Subcutaneous abdominal adipose tissue (tissue), 5 donors: ENCODE measurements around the gene C10orf105.

ENCODE experiments used
- H3K27ac ChIP-seq: one replicate; pipeline ENCODE4 v1.7.0; 2013; ENCODE audit warnings: low read depth, mild to moderate bottlenecking, inconsistent platforms, low read length, moderate library complexity
- H3K27me3 ChIP-seq, 5 donors: one replicate each; pipeline ENCODE4 v1.7.0; 2013; ENCODE audit warnings: low read length in 5 of 5, inconsistent platforms in 1 of 5; ENCODE audit not compliant: control insufficient read depth in 5 of 5, insufficient read depth in 4 of 5
- H3K36me3 ChIP-seq, 5 donors: one replicate each; pipeline ENCODE4 v1.7.0; 2013; ENCODE audit warnings: low read length in 5 of 5; ENCODE audit not compliant: control insufficient read depth in 5 of 5, insufficient read depth in 5 of 5
- H3K4me1 ChIP-seq, 5 donors: one replicate each; pipeline ENCODE4 v1.7.0; 2013; ENCODE audit warnings: low read length in 5 of 5, mild to moderate bottlenecking in 3 of 5, moderate library complexity in 1 of 5; ENCODE audit not compliant: control insufficient read depth in 5 of 5, insufficient read depth in 5 of 5
- H3K4me3 ChIP-seq, 5 donors: one replicate each; pipeline ENCODE4 v1.7.0; 2013; ENCODE audit warnings: low read length in 5 of 5, low read depth in 1 of 5
- H3K9ac ChIP-seq, 5 donors: one replicate each; pipeline ENCODE4 v1.7.0; 2013; ENCODE audit warnings: low read length in 5 of 5, mild to moderate bottlenecking in 4 of 5, moderate library complexity in 3 of 5
- H3K9me3 ChIP-seq, 5 donors: one replicate each; pipeline ENCODE4 v1.7.0; 2013; ENCODE audit warnings: low read length in 5 of 5; ENCODE audit not compliant: control insufficient read depth in 5 of 5
- donor health status: healthy.
- donor health status: healthy.
- donor health status: healthy.
- donor health status: healthy.
- donor health status: healthy.

The C10orf105 gene

GRCh38 chr10:71737834-71738197 is 18.2 kb upstream of the C10orf105 start:
- Histone ChIP-seq H3K27me3 (no peaks in the 10 kb centered on the region), H3K9ac (no peak overlapping the region), H3K4me3 (no peak overlapping the region), H3K27ac (no peak overlapping the region), H3K36me3 (peaks cover 0 to 3% (median 0%) of the 10 kb centered on the region in 5 donors), H3K4me1 (peaks cover 4 to 59% (median 52%) of the 10 kb centered on the region in 5 donors), H3K9me3 (peaks cover 0 to 5% (median 3%) of the 10 kb centered on the region in 5 donors)

- no peaks in the 10 kb centered on the region for H3K9me3 ChIP-seq
- no peak overlapping the region for H3K27ac ChIP-seq
- H3K36me3 ChIP-seq = peaks cover 0 to 3% (median 0%) of the 10 kb centered on the region in 5 donors
- peaks cover 4 to 59% (median 52%) of the 10 kb centered on the region in 5 donors for H3K4me1 ChIP-seq
- H3K9ac ChIP-seq = peak overlapping the region in 1 of 5 donors; percentile 0
- no peak overlapping the region for H3K4me3 ChIP-seq
- H3K27me3 ChIP-seq = no peaks in the 10 kb centered on the region
These were observed 17.6 kb upstream of the C10orf105 start for GRCh38 chr10:71737001-71737833.

- Histone ChIP-seq H3K27ac (no peak overlapping the region), H3K36me3 (peaks cover 0 to 3% (median 0%) of the 10 kb centered on the region in 5 donors), H3K9me3 (no peaks in the 10 kb centered on the region), H3K9ac (peak overlapping the region in 1 of 5 donors; percentile 0), H3K4me3 (no peak overlapping the region), H3K27me3 (no peaks in the 10 kb centered on the region), H3K4me1 (peaks cover 4 to 59% (median 52%) of the 10 kb centered on the region in 5 donors)
These were observed 17.0 kb upstream of the C10orf105 start for GRCh38 chr10:71736570-71736952.

- H3K27me3 ChIP-seq = no peaks in the 10 kb centered on the region
- H3K4me3 ChIP-seq = no peak overlapping the region
These were observed 16.4 kb upstream of the C10orf105 start for GRCh38 chr10:71735709-71736569.

GRCh38 chr10:71734797-71735196 is 15.2 kb upstream of the C10orf105 start:
- H3K36me3 ChIP-seq = peaks cover 0 to 3% (median 0%) of the 10 kb centered on the region in 5 donors
- peaks cover 4 to 58% (median 42%) of the 10 kb centered on the region in 5 donors for H3K4me1 ChIP-seq
- no peak overlapping the region for H3K27ac ChIP-seq
- no peaks in the 10 kb centered on the region for H3K9me3 ChIP-seq
- H3K27me3 ChIP-seq = no peaks in the 10 kb centered on the region
- no peak overlapping the region for H3K4me3 ChIP-seq
- no peak overlapping the region for H3K9ac ChIP-seq

More at GRCh38 chr10:71735709-71736569, 16.4 kb upstream of the C10orf105 start:
- H3K27ac ChIP-seq = no peak overlapping the region
- peak overlapping the region in 1 of 5 donors; percentile 50 for H3K9ac ChIP-seq
- H3K4me1 ChIP-seq = peaks cover 4 to 59% (median 52%) of the 10 kb centered on the region in 5 donors
- H3K9me3 ChIP-seq = no peaks in the 10 kb centered on the region
- peaks cover 0 to 3% (median 0%) of the 10 kb centered on the region in 5 donors for H3K36me3 ChIP-seq

- Histone ChIP-seq H3K4me3 (no peak overlapping the region), H3K4me1 (peaks cover 13 to 57% (median 48%) of the 10 kb centered on the region in 5 donors), H3K27ac (no peak overlapping the region), H3K9me3 (no peaks in the 10 kb centered on the region), H3K36me3 (peaks cover 0 to 3% (median 0%) of the 10 kb centered on the region in 5 donors), H3K27me3 (no peaks in the 10 kb centered on the region), H3K9ac (no peak overlapping the region)
These were observed 12.2 kb upstream of the C10orf105 start for GRCh38 chr10:71731791-71732190.

GRCh38 chr10:71729161-71729636 is 9.6 kb upstream of the C10orf105 start:
- H3K4me3 ChIP-seq = peak overlapping the region in 1 of 5 donors; percentile 5
- peaks cover 0 to 3% (median 0%) of the 10 kb centered on the region in 5 donors for H3K36me3 ChIP-seq
- no peaks in the 10 kb centered on the region for H3K27me3 ChIP-seq
- no peak overlapping the region for H3K27ac ChIP-seq
- H3K9ac ChIP-seq = no peak overlapping the region
- H3K4me1 ChIP-seq = peaks cover 12 to 47% (median 35%) of the 10 kb centered on the region in 5 donors
- H3K9me3 ChIP-seq = no peaks in the 10 kb centered on the region

GRCh38 chr10:71727738-71728737 is 8.5 kb upstream of the C10orf105 start:
- Histone ChIP-seq H3K9me3 (no peaks in the 10 kb centered on the region), H3K4me3 (peak overlapping the region in 2 of 5 donors; percentile 1 to 33), H3K36me3 (peaks cover 0 to 3% (median 0%) of the 10 kb centered on the region in 5 donors), H3K4me1 (peaks cover 12 to 47% (median 35%) of the 10 kb centered on the region in 5 donors), H3K27ac (peak overlapping the region; percentile 24), H3K27me3 (no peaks in the 10 kb centered on the region), H3K9ac (peak overlapping the region in 1 of 5 donors; percentile 4)
